Fibroblast of lung (primary cell): Measurements from ENCODE around the gene KCND2.

ENCODE experiments used
- EZH2 ChIP-seq: IDR thresholded peaks from 2 replicates; pipeline ENCODE4 v1.5.1; 2012; ENCODE audit warnings: low read length, control low read depth, mild to moderate bottlenecking; ENCODE audit errors: missing control alignments
- TF ChIP-seq, protein P1 (sequence below), 2 donors: IDR thresholded peaks in 1 of 2; conservative IDR thresholded peaks in 1 of 2; 1 replicate in 1 of 2; 2 replicates in 1 of 2; pipeline ENCODE4 v1.5.1; 2011 to 2012; ENCODE audit warnings: low read length in 2 of 2, control low read depth in 1 of 2, inconsistent platforms in 1 of 2, low read depth in 1 of 2, mild to moderate bottlenecking in 1 of 2

DNA sequence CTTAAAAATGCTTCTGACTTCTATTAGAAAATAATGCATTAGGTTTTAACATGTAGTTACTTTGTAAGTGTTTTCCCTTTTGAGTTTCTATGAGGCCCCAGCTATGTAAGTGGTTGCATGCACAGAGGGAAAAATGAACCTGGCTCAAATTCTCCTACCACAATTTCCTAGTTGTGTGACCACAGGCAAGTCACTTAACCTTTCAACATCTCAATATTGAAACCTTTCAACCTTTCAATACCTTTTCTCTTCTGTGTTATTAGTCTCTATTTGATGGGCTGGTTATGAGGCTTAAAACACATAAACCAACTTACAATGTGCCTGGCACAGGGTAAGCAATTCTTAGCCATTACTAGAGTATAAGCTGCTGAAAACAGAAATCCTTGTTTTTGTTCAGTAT, 203.0 kb downstream of the KCND2 start:
- TF ChIP-seq, protein P1, sequence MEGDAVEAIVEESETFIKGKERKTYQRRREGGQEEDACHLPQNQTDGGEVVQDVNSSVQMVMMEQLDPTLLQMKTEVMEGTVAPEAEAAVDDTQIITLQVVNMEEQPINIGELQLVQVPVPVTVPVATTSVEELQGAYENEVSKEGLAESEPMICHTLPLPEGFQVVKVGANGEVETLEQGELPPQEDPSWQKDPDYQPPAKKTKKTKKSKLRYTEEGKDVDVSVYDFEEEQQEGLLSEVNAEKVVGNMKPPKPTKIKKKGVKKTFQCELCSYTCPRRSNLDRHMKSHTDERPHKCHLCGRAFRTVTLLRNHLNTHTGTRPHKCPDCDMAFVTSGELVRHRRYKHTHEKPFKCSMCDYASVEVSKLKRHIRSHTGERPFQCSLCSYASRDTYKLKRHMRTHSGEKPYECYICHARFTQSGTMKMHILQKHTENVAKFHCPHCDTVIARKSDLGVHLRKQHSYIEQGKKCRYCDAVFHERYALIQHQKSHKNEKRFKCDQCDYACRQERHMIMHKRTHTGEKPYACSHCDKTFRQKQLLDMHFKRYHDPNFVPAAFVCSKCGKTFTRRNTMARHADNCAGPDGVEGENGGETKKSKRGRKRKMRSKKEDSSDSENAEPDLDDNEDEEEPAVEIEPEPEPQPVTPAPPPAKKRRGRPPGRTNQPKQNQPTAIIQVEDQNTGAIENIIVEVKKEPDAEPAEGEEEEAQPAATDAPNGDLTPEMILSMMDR (conservative IDR thresholded peaks at IDR 0.05 in 1 of 2, IDR thresholded peaks at IDR 0.05 in 1 of 2; ENCODE audit: low read depth in 1 of 2, low read length in 2 of 2), result no peak
- TF ChIP-seq EZH2, result no peak
